Right lobe of liver (tissue), 6 donors: ENCODE data around the gene COL24A1. TPM values are rescaled to one million over a fixed set of nuclear protein-coding genes. Genes with fewer than 3 reads are reported as not detected.
"Not testable (repeated sequence)": the region's sequence is repeated elsewhere in the genome, so short reads cannot be mapped to it uniquely, and the experiment has no call there.

Experiments used
- ATAC-seq, 4 donors: fragments of 200-7000 bp; cut with Tn5 transposase; one replicate each; pipeline ENCODE4 v1.9.1; 2020; ENCODE audit warnings: mild to moderate bottlenecking in 4 of 4, moderate library complexity in 4 of 4
- DNase-seq, 3 donors: peaks; one replicate each; pipeline ENCODE4 v3.0.0-alpha.2; 2020
- H3K27ac ChIP-seq, 3 donors: fragments of 200-600 bp; one replicate each; pipeline ENCODE4 v1.8.0; 2022
- H3K27me3 ChIP-seq, 2 donors: fragments of 200-600 bp; one replicate each; pipeline ENCODE4 v1.8.0; 2022
- H3K36me3 ChIP-seq, 4 donors: fragments of 200-600 bp; sonication (generic) in 1 of 4; one replicate each; pipeline versions ENCODE4 v1.5.1 to v1.8.0; 2017 to 2022; ENCODE audit warnings: control low read depth in 1 of 4
- H3K4me1 ChIP-seq, 4 donors: fragments of 200-600 bp; sonication (generic) in 1 of 4; one replicate each; pipeline versions ENCODE4 v1.5.1 to v1.8.0; 2017 to 2022; ENCODE audit warnings: control low read depth in 1 of 4
- H3K4me3 ChIP-seq, 3 donors: fragments of 200-600 bp; one replicate each; pipeline ENCODE4 v1.8.0; 2022
- H3K9me3 ChIP-seq, 4 donors: fragments of 200-600 bp; sonication (generic) in 1 of 4; one replicate each; pipeline versions ENCODE4 v1.5.1 to v1.8.0; 2017 to 2022; ENCODE audit warnings: control low read depth in 1 of 4
- CTCF ChIP-seq, 4 donors: fragments of 200-600 bp in 3 of 4; fragments of 450-650 bp in 1 of 4; IDR thresholded peaks; one replicate each; pipeline versions ENCODE4 v1.5.1 to v1.8.0; 2016 to 2022; ENCODE audit warnings: antibody characterized with exemption in 4 of 4, mild to moderate bottlenecking in 2 of 4
- POLR2A ChIP-seq: fragments of 450-650 bp; IDR thresholded peaks from one replicate; pipeline ENCODE4 v1.6.1; 2017; ENCODE audit warnings: antibody characterized with exemption, mild to moderate bottlenecking
- WGBS: methylation state at CpG from one replicate; pipeline ENCODE4 v1.1.6; 2018; ENCODE audit warnings: low coverage, low lambda C conversion rate; ENCODE audit not compliant: insufficient coverage; ENCODE audit errors: missing lambda C conversion rate; 5-methylcytosine and 5-hydroxymethylcytosine counted together
- intact Hi-C, 2 donors: fragments of 100-400 bp; cut with DNase I; formaldehyde crosslinking; loops; one replicate each; pipeline versions ENCODE4 v1.11.2 to v1.14.1; 2022
- total RNA-seq, 6 experiments: library from RNA; depleted of rRNA in 2 of 6; stranded (reverse); fragments of >200 nt in 2 of 6; fragmentation: NEBNext Ultra II Directional in 3 of 6; extraction: Animal tissue kit (Norgen Biotek cat#: 25700) in 3 of 6; gene quantifications; one replicate each; pipeline versions ENCODE4 v1.1.0 to v1.2.4, GENCODE V29; 2016 to 2023
- donor health status: DM: no; HTN: yes; CAD: no.
- donor health status: DM: no; HTN: no; CAD: no.
- donor health status: DM: no; HTN: no; CAD: no.
- donor health status: DM: no; HTN: yes; CAD: no.
- donor health status: DM: no; HTN: yes; CAD: no.

Gene COL24A1
- total RNA-seq, 6 experiments from 2014 or later, result 0.05 to 0.07 TPM; not detected in 4

GRCh38 chr1:85888921-85889320 lies 267.7 kb downstream of the COL24A1 start:
- ATAC-seq (no peak), DNase-seq (no peak)
- Histone ChIP-seq H3K4me3 (no peak overlapping the region), H3K4me1 (no peaks in the 10 kb centered on the region), H3K27ac (no peak overlapping the region), H3K36me3 (no peaks in the 10 kb centered on the region), H3K27me3 (no peaks in the 10 kb centered on the region), H3K9me3 (no peaks in the 10 kb centered on the region)
- WGBS, result 59% methylated on average over 3 of the region's 3 CpGs
- TF ChIP-seq POLR2A, result no peak
- TF ChIP-seq CTCF (IDR thresholded peaks at IDR 0.05), result no peak
- intact Hi-C loops, result no loop called here

GRCh38 chr1:85884372-85885035 lies 272.1 kb downstream of the COL24A1 start:
- no peak for TF ChIP-seq POLR2A
- peak; percentile 14 to 31 (median 24) for TF ChIP-seq CTCF (IDR thresholded peaks at IDR 0.05)
- Histone ChIP-seq H3K36me3 (no peaks in the 10 kb centered on the region), H3K4me3 (no peak overlapping the region), H3K27ac (no peak overlapping the region), H3K4me1 (no peaks in the 10 kb centered on the region), H3K9me3 (no peaks in the 10 kb centered on the region), H3K27me3 (no peaks in the 10 kb centered on the region)
- ATAC-seq (peak in 2 of 4 donors; percentile 37 to 50), DNase-seq (no peak)
- intact Hi-C loops, result no loop called here
- WGBS, result 86% methylated on average over 1 of the region's 1 CpG

GRCh38 chr1:85867189-85867588 lies 289.4 kb downstream of the COL24A1 start:
- ATAC-seq (no peak), DNase-seq (no peak)
- Histone ChIP-seq H3K4me3 (no peak overlapping the region), H3K27me3 (no peaks in the 10 kb centered on the region), H3K4me1 (no peaks in the 10 kb centered on the region), H3K27ac (no peak overlapping the region), H3K36me3 (no peaks in the 10 kb centered on the region), H3K9me3 (no peaks in the 10 kb centered on the region)
- intact Hi-C loops, result no loop called here
- TF ChIP-seq CTCF (IDR thresholded peaks at IDR 0.05) (no peak), POLR2A (no peak)

GRCh38 chr1:85865213-85865612 lies 291.4 kb downstream of the COL24A1 start:
- no peaks in the 10 kb centered on the region for H3K9me3 ChIP-seq
- intact Hi-C loops, result no loop called here
- H3K27ac ChIP-seq, result no peak overlapping the region
- no peaks in the 10 kb centered on the region for H3K36me3 ChIP-seq
- no peaks in the 10 kb centered on the region for H3K27me3 ChIP-seq
- TF ChIP-seq POLR2A, result no peak
- no peak for TF ChIP-seq CTCF (IDR thresholded peaks at IDR 0.05)
- no peak overlapping the region for H3K4me3 ChIP-seq
- no peak for ATAC-seq
- WGBS, result 40% methylated on average over 1 of the region's 1 CpG
- H3K4me1 ChIP-seq, result no peaks in the 10 kb centered on the region
- no peak for DNase-seq

- Histone ChIP-seq H3K9me3 (no peaks in the 10 kb centered on the region), H3K4me3 (no peak overlapping the region), H3K27ac (no peak overlapping the region), H3K36me3 (no peaks in the 10 kb centered on the region), H3K4me1 (no peaks in the 10 kb centered on the region), H3K27me3 (no peaks in the 10 kb centered on the region)
- DNase-seq (no peak), ATAC-seq (no peak)
- WGBS, result 33% methylated on average over 1 of the region's 1 CpG
- TF ChIP-seq POLR2A (no peak), CTCF (IDR thresholded peaks at IDR 0.05) (no peak)
- intact Hi-C loops, result no loop called here
These were observed 291.8 kb downstream of the COL24A1 start for GRCh38 chr1:85864727-85865126.

- H3K9me3 ChIP-seq, H3K4me3 ChIP-seq, H3K27ac ChIP-seq, DNase-seq, intact Hi-C loops, H3K27me3 ChIP-seq, H3K4me1 ChIP-seq, ATAC-seq, H3K36me3 ChIP-seq: not testable (repeated sequence)
- WGBS, result 25% methylated on average over 1 of the region's 1 CpG
These were observed 292.9 kb downstream of the COL24A1 start for GRCh38 chr1:85863639-85864038.
